Tibial nerve (tissue), 3 donors: ENCODE measurements around the gene SBSN.

Source experiments
- POLR2A ChIP-seq, 2 donors: fragments of 450-650 bp; IDR thresholded peaks; one replicate each; pipeline ENCODE4 v1.6.1; 2017; ENCODE audit warnings: antibody characterized with exemption in 2 of 2, mild to moderate bottlenecking in 2 of 2, moderate library complexity in 2 of 2
- TF ChIP-seq, protein P1 (sequence below), 5 experiments: fragments of 200-600 bp in 3 of 5; fragments of 450-650 bp in 2 of 5; sonication (generic) in 3 of 5; IDR thresholded peaks; one replicate each; pipeline ENCODE4 v1.5.1; 2016 to 2019; ENCODE audit warnings: antibody characterized with exemption in 5 of 5, mild to moderate bottlenecking in 3 of 5, moderate library complexity in 2 of 5

DNA sequence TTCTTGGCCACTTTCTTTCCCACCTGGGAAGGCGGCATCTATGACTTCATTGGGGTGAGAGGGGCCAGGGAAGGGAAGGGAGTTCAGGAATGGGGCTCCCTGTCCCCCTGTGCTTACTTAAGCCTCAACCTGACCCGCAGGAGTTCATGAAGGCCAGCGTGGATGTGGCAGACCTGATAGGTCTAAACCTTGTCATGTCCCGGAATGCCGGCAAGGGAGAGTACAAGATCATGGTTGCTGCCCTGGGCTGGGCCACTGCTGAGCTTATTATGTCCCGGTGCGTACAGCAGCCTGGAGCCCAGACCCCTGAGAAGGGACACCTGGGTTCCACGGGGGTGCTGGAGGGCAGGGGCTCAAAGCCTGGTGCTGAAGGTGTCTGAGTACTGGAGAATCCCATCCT, 18.4 kb upstream of the SBSN start:
- TF ChIP-seq, protein P1, sequence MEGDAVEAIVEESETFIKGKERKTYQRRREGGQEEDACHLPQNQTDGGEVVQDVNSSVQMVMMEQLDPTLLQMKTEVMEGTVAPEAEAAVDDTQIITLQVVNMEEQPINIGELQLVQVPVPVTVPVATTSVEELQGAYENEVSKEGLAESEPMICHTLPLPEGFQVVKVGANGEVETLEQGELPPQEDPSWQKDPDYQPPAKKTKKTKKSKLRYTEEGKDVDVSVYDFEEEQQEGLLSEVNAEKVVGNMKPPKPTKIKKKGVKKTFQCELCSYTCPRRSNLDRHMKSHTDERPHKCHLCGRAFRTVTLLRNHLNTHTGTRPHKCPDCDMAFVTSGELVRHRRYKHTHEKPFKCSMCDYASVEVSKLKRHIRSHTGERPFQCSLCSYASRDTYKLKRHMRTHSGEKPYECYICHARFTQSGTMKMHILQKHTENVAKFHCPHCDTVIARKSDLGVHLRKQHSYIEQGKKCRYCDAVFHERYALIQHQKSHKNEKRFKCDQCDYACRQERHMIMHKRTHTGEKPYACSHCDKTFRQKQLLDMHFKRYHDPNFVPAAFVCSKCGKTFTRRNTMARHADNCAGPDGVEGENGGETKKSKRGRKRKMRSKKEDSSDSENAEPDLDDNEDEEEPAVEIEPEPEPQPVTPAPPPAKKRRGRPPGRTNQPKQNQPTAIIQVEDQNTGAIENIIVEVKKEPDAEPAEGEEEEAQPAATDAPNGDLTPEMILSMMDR (IDR thresholded peaks at IDR 0.05): no peak
- no peak for TF ChIP-seq POLR2A (IDR thresholded peaks at IDR 0.05)
